Esophagus muscularis mucosa (tissue), 4 donors: Measurements from ENCODE around the gene SPTBN1. TPM values are rescaled to one million over a fixed set of nuclear protein-coding genes. Genes with fewer than 3 reads are reported as not detected.
A peak's percentile ranks its signal among the peaks of the same experiment; 100 is the strongest.

Experiments used
- DNase-seq: peaks from one replicate; pipeline ENCODE4 v3.0.0-alpha.2; 2017; ENCODE audit errors: extremely low spot score
- H3K27ac ChIP-seq, 4 donors: fragments of 200-600 bp; sonication (generic); replicated peaks in 1 of 4; 1 replicate in 3 of 4; 2 replicates in 1 of 4; pipeline ENCODE4 v1.5.1; 2016 to 2019; ENCODE audit warnings: mild to moderate bottlenecking in 1 of 4
- H3K27me3 ChIP-seq, 4 donors: fragments of 200-600 bp; sonication (generic); one replicate each; pipeline versions ENCODE4 v1.5.1 to v1.6.0; 2016 to 2019
- H3K36me3 ChIP-seq, 4 donors: fragments of 200-600 bp; sonication (generic); one replicate each; pipeline ENCODE4 v1.5.1; 2016 to 2019
- H3K4me1 ChIP-seq, 4 donors: fragments of 200-600 bp; sonication (generic); one replicate each; pipeline ENCODE4 v1.5.1; 2016 to 2019
- H3K4me3 ChIP-seq, 4 donors: fragments of 200-600 bp; sonication (generic); 1 replicate in 2 of 4; 2 replicates in 2 of 4; pipeline ENCODE4 v1.5.1; 2016 to 2019; ENCODE audit warnings: mild to moderate bottlenecking in 4 of 4, moderate library complexity in 1 of 4
- H3K9me3 ChIP-seq, 4 donors: fragments of 200-600 bp; sonication (generic); 1 replicate in 3 of 4; 2 replicates in 1 of 4; pipeline ENCODE4 v1.5.1; 2016 to 2019
- EP300 ChIP-seq: sonication (generic); formaldehyde crosslinking; IDR thresholded peaks from one replicate; pipeline ENCODE4 v1.6.1; 2017; ENCODE audit warnings: antibody characterized with exemption
- POLR2A ChIP-seq: fragments of 450-650 bp; IDR thresholded peaks from one replicate; pipeline ENCODE4 v1.6.1; 2017; ENCODE audit warnings: antibody characterized with exemption, moderate library complexity, mild to moderate bottlenecking, low read depth
- POLR2AphosphoS5 ChIP-seq, 2 donors: sonication (generic); formaldehyde crosslinking; IDR thresholded peaks; one replicate each; pipeline ENCODE4 v1.6.1; 2017; ENCODE audit warnings: antibody characterized with exemption in 2 of 2
- WGBS: methylation state at CpG from one replicate; pipeline ENCODE4 v1.1.5; 2018; 5-methylcytosine and 5-hydroxymethylcytosine counted together
- intact Hi-C: fragments of 100-400 bp; cut with DNase I; formaldehyde crosslinking; loops from one replicate; pipeline ENCODE4 v1.15.1; 2023
- total RNA-seq, 4 donors: library from RNA; depleted of rRNA; stranded (reverse); fragments of >200 nt; gene quantifications; one replicate each; pipeline versions ENCODE4 v1.1.0 to v1.2.1, GENCODE V29; 2016
- TF ChIP-seq, protein P1 (sequence below), 3 experiments: fragments of 200-600 bp in 2 of 3; fragments of 450-650 bp in 1 of 3; sonication (generic) in 2 of 3; IDR thresholded peaks; one replicate each; pipeline ENCODE4 v1.5.1; 2017 to 2019; ENCODE audit warnings: antibody characterized with exemption in 3 of 3, mild to moderate bottlenecking in 2 of 3, moderate library complexity in 1 of 3

The SPTBN1 gene
- total RNA-seq, 4 donors from 2014 or later = 465 to 600 (median 547) TPM

DNA sequence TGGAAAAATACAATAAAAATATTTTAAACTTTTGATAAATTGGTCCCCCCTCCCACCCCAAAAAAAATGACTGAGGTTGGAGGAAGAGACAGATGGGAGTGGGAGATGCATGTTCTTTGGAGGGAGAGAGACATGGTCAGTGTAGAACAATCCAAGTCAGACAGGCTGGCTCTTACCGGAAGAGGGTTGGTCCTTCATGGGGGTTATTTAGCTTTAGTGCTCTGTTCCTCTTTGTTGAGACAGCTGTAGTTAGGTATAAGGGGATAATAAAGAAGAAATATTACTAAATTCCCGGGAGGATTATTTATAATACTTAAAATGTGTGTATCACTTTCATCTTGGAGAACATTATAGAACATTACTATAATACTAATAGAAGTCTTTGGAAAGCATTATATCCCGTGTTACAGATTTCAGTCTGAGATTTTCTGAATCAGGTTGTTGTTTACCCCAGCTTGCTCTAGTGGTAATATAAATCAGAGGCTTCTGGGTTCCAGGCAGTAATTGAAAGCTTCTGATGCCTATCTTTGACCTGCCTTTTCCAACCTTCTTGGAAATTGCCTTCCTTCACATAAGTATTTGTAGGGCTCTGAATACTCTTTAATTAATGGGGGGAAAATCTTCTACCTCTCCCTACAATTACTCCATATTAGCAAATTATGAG, 87.7 kb downstream of the SPTBN1 start:
- peaks cover 74 to 85% (median 80%) of the 10 kb centered on the region in 4 donors for H3K4me1 ChIP-seq
- DNase-seq = no peak
- H3K27ac ChIP-seq = no peak overlapping the region
- 47% methylated on average over 3 of the region's 3 CpGs for whole genome bisulfite sequencing
- TF ChIP-seq POLR2AphosphoS5 (IDR thresholded peaks at IDR 0.05) (no peak), POLR2A (no peak), EP300 (no peak)
- TF ChIP-seq, protein P1, sequence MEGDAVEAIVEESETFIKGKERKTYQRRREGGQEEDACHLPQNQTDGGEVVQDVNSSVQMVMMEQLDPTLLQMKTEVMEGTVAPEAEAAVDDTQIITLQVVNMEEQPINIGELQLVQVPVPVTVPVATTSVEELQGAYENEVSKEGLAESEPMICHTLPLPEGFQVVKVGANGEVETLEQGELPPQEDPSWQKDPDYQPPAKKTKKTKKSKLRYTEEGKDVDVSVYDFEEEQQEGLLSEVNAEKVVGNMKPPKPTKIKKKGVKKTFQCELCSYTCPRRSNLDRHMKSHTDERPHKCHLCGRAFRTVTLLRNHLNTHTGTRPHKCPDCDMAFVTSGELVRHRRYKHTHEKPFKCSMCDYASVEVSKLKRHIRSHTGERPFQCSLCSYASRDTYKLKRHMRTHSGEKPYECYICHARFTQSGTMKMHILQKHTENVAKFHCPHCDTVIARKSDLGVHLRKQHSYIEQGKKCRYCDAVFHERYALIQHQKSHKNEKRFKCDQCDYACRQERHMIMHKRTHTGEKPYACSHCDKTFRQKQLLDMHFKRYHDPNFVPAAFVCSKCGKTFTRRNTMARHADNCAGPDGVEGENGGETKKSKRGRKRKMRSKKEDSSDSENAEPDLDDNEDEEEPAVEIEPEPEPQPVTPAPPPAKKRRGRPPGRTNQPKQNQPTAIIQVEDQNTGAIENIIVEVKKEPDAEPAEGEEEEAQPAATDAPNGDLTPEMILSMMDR (IDR thresholded peaks at IDR 0.05) = no peak
- no peaks in the 10 kb centered on the region for H3K27me3 ChIP-seq
- intact Hi-C loops = no loop called here
- H3K4me3 ChIP-seq = no peak overlapping the region
- H3K9me3 ChIP-seq = no peaks in the 10 kb centered on the region
- H3K36me3 ChIP-seq = peaks cover 0 to 12% (median 0%) of the 10 kb centered on the region in 4 donors

DNA sequence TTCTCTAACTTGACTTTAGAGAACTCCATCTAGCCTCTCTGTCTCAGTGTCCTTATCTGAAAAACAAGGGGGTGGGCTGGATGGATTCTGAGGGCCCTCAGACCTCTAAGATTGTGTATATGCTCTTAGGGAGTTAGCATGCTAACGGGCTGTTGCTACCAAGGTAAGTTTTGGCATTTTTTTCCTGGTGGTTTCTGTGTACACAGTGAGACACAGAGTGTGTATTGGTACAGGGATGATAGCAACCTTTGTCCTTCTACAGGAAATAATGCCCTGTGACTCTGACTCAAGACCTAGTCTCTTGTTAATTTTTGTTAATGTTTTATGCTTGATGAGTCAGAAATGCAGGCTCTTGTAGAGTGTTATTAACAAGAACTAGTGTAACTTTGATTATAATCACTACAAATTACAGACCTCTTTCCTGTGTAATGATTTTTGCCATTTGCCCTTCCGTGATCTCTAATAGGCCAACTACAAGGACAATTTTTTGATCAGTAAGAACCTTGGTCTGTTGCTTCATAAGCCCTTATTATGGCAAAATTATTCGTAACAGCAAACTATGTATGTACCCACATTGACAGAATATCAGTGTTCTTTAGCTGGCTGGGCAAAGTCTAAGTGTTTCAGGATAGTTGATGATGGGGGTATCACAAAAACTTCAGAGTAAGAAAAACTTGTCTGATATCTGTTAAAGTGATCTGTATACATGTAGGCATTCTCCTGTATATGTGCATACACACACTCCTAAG, 89.7 kb downstream of the SPTBN1 start:
- Histone ChIP-seq H3K27ac (peak overlapping the region in 1 of 4 donors; percentile 36), H3K4me3 (no peak overlapping the region), H3K36me3 (peaks cover 0 to 6% (median 0%) of the 10 kb centered on the region in 4 donors), H3K9me3 (no peaks in the 10 kb centered on the region), H3K4me1 (peaks cover 77 to 89% (median 81%) of the 10 kb centered on the region in 4 donors), H3K27me3 (no peaks in the 10 kb centered on the region)
- no peak for DNase-seq
- 82% methylated on average over 3 of the region's 3 CpGs for WGBS
- TF ChIP-seq POLR2A (no peak), EP300 (no peak)
- TF ChIP-seq, protein P1 (IDR thresholded peaks at IDR 0.05) = no peak
- intact Hi-C loops = no loop called here

DNA sequence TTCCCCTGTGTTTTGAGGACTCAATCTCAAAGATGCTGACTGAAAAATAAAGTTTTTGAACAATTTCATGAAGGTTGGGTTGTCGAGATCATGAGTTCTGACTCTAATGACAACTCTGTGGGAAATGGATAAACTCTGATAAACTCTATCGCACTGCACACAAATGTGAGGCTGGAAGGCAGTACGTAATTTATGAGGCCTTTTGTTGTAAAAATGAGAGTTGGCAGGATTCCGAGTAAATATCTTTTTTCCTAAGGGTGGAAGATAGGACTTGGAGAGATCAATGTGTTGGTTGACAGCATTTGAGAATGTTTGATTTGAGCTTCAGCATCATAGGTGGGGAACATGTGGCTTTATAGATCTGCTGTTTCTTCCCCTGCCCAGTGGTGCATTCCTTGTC, 90.4 kb downstream of the SPTBN1 start:
- H3K27ac ChIP-seq = no peak overlapping the region
- H3K4me3 ChIP-seq = no peak overlapping the region
- TF ChIP-seq POLR2A = no peak
- WGBS = 78% methylated on average over 4 of the region's 4 CpGs
- no peak for DNase-seq
- no peaks in the 10 kb centered on the region for H3K9me3 ChIP-seq
- no peaks in the 10 kb centered on the region for H3K36me3 ChIP-seq
- H3K27me3 ChIP-seq = no peaks in the 10 kb centered on the region
- intact Hi-C loops = no loop called here
- H3K4me1 ChIP-seq = peaks cover 79 to 89% (median 83%) of the 10 kb centered on the region in 4 donors

DNA sequence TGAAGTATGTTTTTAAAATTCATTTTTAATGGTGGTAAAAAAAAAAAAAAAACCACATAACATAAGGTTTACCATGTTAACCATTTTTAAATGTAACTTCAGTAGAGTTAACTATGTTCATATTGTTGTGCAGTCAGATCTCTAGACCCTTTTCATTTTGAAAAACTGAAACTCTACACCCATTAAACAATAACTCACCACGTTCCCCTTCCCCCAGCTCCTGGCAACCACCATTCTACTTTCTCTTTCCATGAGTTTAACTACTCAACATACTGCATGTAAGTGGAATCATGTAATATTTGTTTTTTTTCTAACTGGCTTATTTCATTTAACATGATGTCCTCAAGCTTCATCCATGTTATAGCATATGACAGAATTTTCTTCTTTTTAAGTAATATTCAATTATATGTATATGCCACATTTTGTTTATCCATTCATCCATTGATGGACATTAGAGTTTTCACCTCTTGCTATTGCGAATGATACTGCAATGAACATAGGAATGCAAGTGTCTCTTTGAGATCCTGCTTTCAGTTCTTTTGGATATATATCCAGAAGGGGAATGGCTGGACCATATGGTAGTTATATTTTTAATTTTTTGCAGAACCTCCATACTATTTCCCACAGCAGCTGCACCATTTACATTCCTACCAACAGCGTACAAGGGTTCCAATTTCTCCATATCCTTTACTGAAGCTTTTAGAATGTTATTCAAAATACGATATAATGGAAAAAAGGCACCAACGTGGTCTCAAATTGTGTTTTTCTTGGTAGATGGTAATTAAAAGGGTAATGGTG, 91.0 kb downstream of the SPTBN1 start:
- no peak overlapping the region for H3K27ac ChIP-seq
- intact Hi-C loops = no loop called here
- H3K36me3 ChIP-seq = no peaks in the 10 kb centered on the region
- H3K4me1 ChIP-seq = peaks cover 80 to 87% (median 81%) of the 10 kb centered on the region in 4 donors
- TF ChIP-seq EP300 (no peak), POLR2AphosphoS5 (IDR thresholded peaks at IDR 0.05) (no peak)
- TF ChIP-seq, protein P1 (IDR thresholded peaks at IDR 0.05) = no peak
- no peak overlapping the region for H3K4me3 ChIP-seq
- no peak for DNase-seq
- no peaks in the 10 kb centered on the region for H3K27me3 ChIP-seq
- H3K9me3 ChIP-seq = no peaks in the 10 kb centered on the region
- 87% methylated on average over 5 of the region's 5 CpGs for WGBS

DNA sequence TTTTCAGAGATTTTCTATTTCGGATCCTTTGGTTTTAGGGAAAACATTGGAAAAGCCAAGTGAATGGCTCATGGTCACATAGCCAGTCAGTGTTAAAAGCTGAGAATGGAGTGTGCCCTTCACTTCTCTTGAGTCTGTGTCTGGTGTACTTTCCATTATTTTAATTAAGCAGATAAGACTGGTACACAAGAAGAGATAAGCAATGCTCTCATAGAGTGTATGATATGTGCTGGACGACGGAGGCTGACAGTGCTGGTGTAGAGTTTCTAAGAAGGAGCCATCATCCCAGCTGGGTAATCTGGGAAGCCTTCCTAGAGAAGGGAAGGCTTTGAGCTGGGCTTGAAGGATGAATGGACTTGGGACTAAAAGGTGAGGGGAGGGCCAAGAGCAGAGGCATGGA, 93.3 kb downstream of the SPTBN1 start:
- Histone ChIP-seq H3K9me3 (no peaks in the 10 kb centered on the region), H3K4me3 (no peak overlapping the region), H3K4me1 (peaks cover 77 to 85% (median 81%) of the 10 kb centered on the region in 4 donors), H3K27me3 (no peaks in the 10 kb centered on the region), H3K27ac (no peak overlapping the region), H3K36me3 (no peaks in the 10 kb centered on the region)
- TF ChIP-seq EP300 = no peak
- no peak for TF ChIP-seq POLR2AphosphoS5 (IDR thresholded peaks at IDR 0.05)
- TF ChIP-seq, protein P1 (IDR thresholded peaks at IDR 0.05) = no peak
- no peak for TF ChIP-seq POLR2A
- intact Hi-C loops = no loop called here
- no peak for DNase-seq
- WGBS = 98% methylated on average over 3 of the region's 3 CpGs
